ENCODE data around the gene ZBTB32. TPM values are rescaled to one million over a fixed set of nuclear protein-coding genes. Genes with fewer than 3 reads are reported as not detected.

Gene ZBTB32
- total and polyA plus RNA-seq, 2 of the 8 experiments (the other 6 are each of a cell fraction or from before 2014, with no cell fraction given): 0.11 to 0.50 TPM

DNA sequence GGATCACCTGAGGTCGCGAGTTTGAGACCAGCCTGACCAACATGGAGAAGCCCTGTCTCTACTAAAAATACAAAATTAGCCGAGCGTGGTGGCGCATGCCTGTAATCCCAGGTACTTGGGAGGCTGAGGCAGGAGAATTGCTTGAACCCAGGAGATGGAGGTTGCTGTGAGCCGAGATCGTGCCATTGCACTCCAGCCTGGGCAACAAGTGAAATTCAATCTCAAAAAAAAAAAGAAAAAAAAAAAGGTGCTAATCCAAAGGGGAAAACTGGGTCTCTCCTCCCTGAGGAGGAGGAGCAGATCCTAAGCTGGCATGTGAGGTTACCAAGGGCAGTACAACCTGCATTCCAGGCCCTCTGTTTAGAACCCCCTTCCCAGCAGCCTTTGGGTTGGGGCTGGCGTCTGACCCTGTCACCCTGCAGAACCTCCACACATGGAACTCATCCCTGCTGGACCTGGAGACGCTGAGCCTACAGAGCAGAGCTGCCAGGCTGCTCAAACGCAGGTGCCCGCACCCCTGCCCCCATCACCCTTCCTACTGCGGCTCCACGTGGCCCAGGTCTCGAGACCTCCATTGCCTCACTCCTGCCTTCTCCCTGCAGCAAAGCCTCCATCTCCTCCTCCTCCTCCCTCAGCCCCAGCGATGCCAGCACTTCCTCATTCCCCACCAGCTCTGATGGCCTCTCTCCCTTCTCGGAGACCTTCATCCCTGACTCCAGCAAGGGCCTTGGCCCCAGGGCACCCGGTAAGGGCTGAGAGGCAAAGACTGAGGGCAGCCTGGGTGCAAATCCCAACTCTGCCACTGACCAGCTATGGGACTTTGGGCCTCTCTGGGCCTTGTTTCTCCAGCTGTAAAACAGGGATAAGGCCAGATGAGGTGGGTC lies 60.3 kb downstream of the ZBTB32 start (continued):
- TF ChIP-seq, protein P1, sequence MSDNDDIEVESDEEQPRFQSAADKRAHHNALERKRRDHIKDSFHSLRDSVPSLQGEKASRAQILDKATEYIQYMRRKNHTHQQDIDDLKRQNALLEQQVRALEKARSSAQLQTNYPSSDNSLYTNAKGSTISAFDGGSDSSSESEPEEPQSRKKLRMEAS (IDR thresholded peaks at IDR 0.05): no peak
- no peak for TF ChIP-seq TEAD4 (IDR thresholded peaks at IDR 0.05; ENCODE audit: low read depth, low read length)
- TF ChIP-seq GTF2F1 (IDR thresholded peaks at IDR 0.05; ENCODE audit: borderline replicate concordance, low read depth, low read length): no peak
- TF ChIP-seq EGR1 (IDR thresholded peaks at IDR 0.05; ENCODE audit: borderline replicate concordance, low read depth, low read length): no peak
- no peak for TF ChIP-seq TCF12 (IDR thresholded peaks at IDR 0.05; ENCODE audit: low read depth, low read length)
- TF ChIP-seq, protein P2, sequence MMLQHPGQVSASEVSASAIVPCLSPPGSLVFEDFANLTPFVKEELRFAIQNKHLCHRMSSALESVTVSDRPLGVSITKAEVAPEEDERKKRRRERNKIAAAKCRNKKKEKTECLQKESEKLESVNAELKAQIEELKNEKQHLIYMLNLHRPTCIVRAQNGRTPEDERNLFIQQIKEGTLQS (IDR thresholded peaks at IDR 0.05; ENCODE audit: insufficient read depth, low read depth, low read length): no peak
- TF ChIP-seq BCL11A (IDR thresholded peaks at IDR 0.05; ENCODE audit: low read depth in 2 of 2, low read length in 2 of 2): no peak
- TF ChIP-seq MAFK (IDR thresholded peaks at IDR 0.05; ENCODE audit: low read depth, low read length): no peak

Other genes starting within 250 kb of the ZBTB32 start
- 0.69 and 1.0 TPM in 2 replicates for gene KRTDAP, start 214.1 kb upstream of the ZBTB32 start, total RNA-seq (2021; fragmentation: NEBNext Ultra II Directional; extraction: Animal tissue kit (Norgen Biotek cat#: 25700))
- 0.88 and 1.1 TPM in 2 replicates for gene KRTDAP, start 214.1 kb upstream of the ZBTB32 start, polyA plus RNA-seq (2011; rRNA removed)
- 286 and 290 TPM in 2 replicates for gene DMKN, start 190.9 kb upstream of the ZBTB32 start, total RNA-seq (2021; fragmentation: NEBNext Ultra II Directional; extraction: Animal tissue kit (Norgen Biotek cat#: 25700))
- 330 and 379 TPM in 2 replicates for gene DMKN, start 190.9 kb upstream of the ZBTB32 start, polyA plus RNA-seq (2011; rRNA removed)
- not detected in 2 replicates for gene SBSN, start 176.2 kb upstream of the ZBTB32 start, total RNA-seq (2021; fragmentation: NEBNext Ultra II Directional; extraction: Animal tissue kit (Norgen Biotek cat#: 25700))
- not detected in 2 replicates for gene SBSN, start 176.2 kb upstream of the ZBTB32 start, polyA plus RNA-seq (2011; rRNA removed)
- not detected in 2 replicates for gene GAPDHS, start 171.1 kb upstream of the ZBTB32 start, total RNA-seq (2021; fragmentation: NEBNext Ultra II Directional; extraction: Animal tissue kit (Norgen Biotek cat#: 25700))
- gene GAPDHS, start 171.1 kb upstream of the ZBTB32 start, polyA plus RNA-seq (2011; rRNA removed): 0.26 and 0.47 TPM in 2 replicates
- gene TMEM147, start 158.9 kb upstream of the ZBTB32 start, total RNA-seq (2021; fragmentation: NEBNext Ultra II Directional; extraction: Animal tissue kit (Norgen Biotek cat#: 25700)): 157 and 159 TPM in 2 replicates
- gene TMEM147, start 158.9 kb upstream of the ZBTB32 start, polyA plus RNA-seq (2011; rRNA removed): 372 and 418 TPM in 2 replicates
- gene ATP4A, start 140.9 kb upstream of the ZBTB32 start, total RNA-seq (2021; fragmentation: NEBNext Ultra II Directional; extraction: Animal tissue kit (Norgen Biotek cat#: 25700)): 0.31 and 0.50 TPM in 2 replicates
- 1.2 and 1.4 TPM in 2 replicates for gene ATP4A, start 140.9 kb upstream of the ZBTB32 start, polyA plus RNA-seq (2011; rRNA removed)
- gene PMIS2, start 118.4 kb upstream of the ZBTB32 start, total RNA-seq (2021; fragmentation: NEBNext Ultra II Directional; extraction: Animal tissue kit (Norgen Biotek cat#: 25700)): not detected in 2 replicates
- gene PMIS2, start 118.4 kb upstream of the ZBTB32 start, polyA plus RNA-seq (2011; rRNA removed): 0.25 TPM in 1 of 2 replicates, not detected in the other
- 18.9 and 25.7 TPM in 2 replicates for gene HAUS5, start 91.8 kb upstream of the ZBTB32 start, total RNA-seq (2021; fragmentation: NEBNext Ultra II Directional; extraction: Animal tissue kit (Norgen Biotek cat#: 25700))
- 13.8 and 20.1 TPM in 2 replicates for gene HAUS5, start 91.8 kb upstream of the ZBTB32 start, polyA plus RNA-seq (2011; rRNA removed)
- 80.8 and 83.3 TPM in 2 replicates for gene RBM42, start 75.5 kb upstream of the ZBTB32 start, total RNA-seq (2021; fragmentation: NEBNext Ultra II Directional; extraction: Animal tissue kit (Norgen Biotek cat#: 25700))
- gene RBM42, start 75.5 kb upstream of the ZBTB32 start, polyA plus RNA-seq (2011; rRNA removed): 59.8 and 83.6 TPM in 2 replicates
- 0.88 and 1.8 TPM in 2 replicates for gene ETV2, start 62.8 kb upstream of the ZBTB32 start, total RNA-seq (2021; fragmentation: NEBNext Ultra II Directional; extraction: Animal tissue kit (Norgen Biotek cat#: 25700))
- 1.3 and 2.3 TPM in 2 replicates for gene ETV2, start 62.8 kb upstream of the ZBTB32 start, polyA plus RNA-seq (2011; rRNA removed)
- 436 and 437 TPM in 2 replicates for gene COX6B1, start 56.2 kb upstream of the ZBTB32 start, total RNA-seq (2021; fragmentation: NEBNext Ultra II Directional; extraction: Animal tissue kit (Norgen Biotek cat#: 25700))
- gene COX6B1, start 56.2 kb upstream of the ZBTB32 start, polyA plus RNA-seq (2011; rRNA removed): 884 and 1,052 TPM in 2 replicates
- 0.56 and 0.61 TPM in 2 replicates for gene UPK1A, start 38.0 kb upstream of the ZBTB32 start, total RNA-seq (2021; fragmentation: NEBNext Ultra II Directional; extraction: Animal tissue kit (Norgen Biotek cat#: 25700))
- gene UPK1A, start 38.0 kb upstream of the ZBTB32 start, polyA plus RNA-seq (2011; rRNA removed): 9.8 and 9.9 TPM in 2 replicates
- 38.6 and 41.5 TPM in 2 replicates for gene KMT2B, start 13.4 kb downstream of the ZBTB32 start, total RNA-seq (2021; fragmentation: NEBNext Ultra II Directional; extraction: Animal tissue kit (Norgen Biotek cat#: 25700))
- 26.7 and 42.2 TPM in 2 replicates for gene KMT2B, start 13.4 kb downstream of the ZBTB32 start, polyA plus RNA-seq (2011; rRNA removed)
- gene IGFLR1, start 37.9 kb downstream of the ZBTB32 start, total RNA-seq (2021; fragmentation: NEBNext Ultra II Directional; extraction: Animal tissue kit (Norgen Biotek cat#: 25700)): 8.4 and 12.2 TPM in 2 replicates
- gene IGFLR1, start 37.9 kb downstream of the ZBTB32 start, polyA plus RNA-seq (2011; rRNA removed): 28.9 and 40.3 TPM in 2 replicates
- gene U2AF1L4, start 40.9 kb downstream of the ZBTB32 start, total RNA-seq (2021; fragmentation: NEBNext Ultra II Directional; extraction: Animal tissue kit (Norgen Biotek cat#: 25700)): 15.1 and 18.5 TPM in 2 replicates
- 32.7 TPM in 2 replicates for gene U2AF1L4, start 40.9 kb downstream of the ZBTB32 start, polyA plus RNA-seq (2011; rRNA removed)
- 75.3 and 80.2 TPM in 2 replicates for gene PSENEN, start 41.1 kb downstream of the ZBTB32 start, total RNA-seq (2021; fragmentation: NEBNext Ultra II Directional; extraction: Animal tissue kit (Norgen Biotek cat#: 25700))
- 66.7 and 73.9 TPM in 2 replicates for gene PSENEN, start 41.1 kb downstream of the ZBTB32 start, polyA plus RNA-seq (2011; rRNA removed)
- gene LIN37, start 44.0 kb downstream of the ZBTB32 start, total RNA-seq (2021; fragmentation: NEBNext Ultra II Directional; extraction: Animal tissue kit (Norgen Biotek cat#: 25700)): 2.9 and 3.8 TPM in 2 replicates
- gene LIN37, start 44.0 kb downstream of the ZBTB32 start, polyA plus RNA-seq (2011; rRNA removed): 8.5 and 9.8 TPM in 2 replicates
- gene HSPB6, start 52.5 kb downstream of the ZBTB32 start, total RNA-seq (2021; fragmentation: NEBNext Ultra II Directional; extraction: Animal tissue kit (Norgen Biotek cat#: 25700)): 0.44 TPM in 1 of 2 replicates, not detected in the other
- 0.91 and 1.6 TPM in 2 replicates for gene HSPB6, start 52.5 kb downstream of the ZBTB32 start, polyA plus RNA-seq (2011; rRNA removed)
- gene PROSER3, start 53.6 kb downstream of the ZBTB32 start, total RNA-seq (2021; fragmentation: NEBNext Ultra II Directional; extraction: Animal tissue kit (Norgen Biotek cat#: 25700)): 20.8 and 28.9 TPM in 2 replicates
- gene PROSER3, start 53.6 kb downstream of the ZBTB32 start, polyA plus RNA-seq (2011; rRNA removed): 17.8 and 27.8 TPM in 2 replicates
- gene ARHGAP33, start 71.0 kb downstream of the ZBTB32 start, total RNA-seq (2021; fragmentation: NEBNext Ultra II Directional; extraction: Animal tissue kit (Norgen Biotek cat#: 25700)): 25.0 and 25.2 TPM in 2 replicates
- 6.5 and 11.2 TPM in 2 replicates for gene ARHGAP33, start 71.0 kb downstream of the ZBTB32 start, polyA plus RNA-seq (2011; rRNA removed)
- not detected in 2 replicates for gene PRODH2, start 108.3 kb downstream of the ZBTB32 start, total RNA-seq (2021; fragmentation: NEBNext Ultra II Directional; extraction: Animal tissue kit (Norgen Biotek cat#: 25700))
- not detected in 2 replicates for gene PRODH2, start 108.3 kb downstream of the ZBTB32 start, polyA plus RNA-seq (2011; rRNA removed)
- gene NPHS1, start 147.9 kb downstream of the ZBTB32 start, total RNA-seq (2021; fragmentation: NEBNext Ultra II Directional; extraction: Animal tissue kit (Norgen Biotek cat#: 25700)): 0.40 and 1.4 TPM in 2 replicates
- gene NPHS1, start 147.9 kb downstream of the ZBTB32 start, polyA plus RNA-seq (2011; rRNA removed): 1.3 and 1.9 TPM in 2 replicates
- gene KIRREL2, start 152.4 kb downstream of the ZBTB32 start, total RNA-seq (2021; fragmentation: NEBNext Ultra II Directional; extraction: Animal tissue kit (Norgen Biotek cat#: 25700)): 4.6 TPM in 2 replicates
- gene KIRREL2, start 152.4 kb downstream of the ZBTB32 start, polyA plus RNA-seq (2011; rRNA removed): 2.4 and 3.3 TPM in 2 replicates
- 22.0 and 22.2 TPM in 2 replicates for gene APLP1, start 164.0 kb downstream of the ZBTB32 start, total RNA-seq (2021; fragmentation: NEBNext Ultra II Directional; extraction: Animal tissue kit (Norgen Biotek cat#: 25700))
- 19.9 and 32.4 TPM in 2 replicates for gene APLP1, start 164.0 kb downstream of the ZBTB32 start, polyA plus RNA-seq (2011; rRNA removed)
- gene NFKBID, start 196.0 kb downstream of the ZBTB32 start, total RNA-seq (2021; fragmentation: NEBNext Ultra II Directional; extraction: Animal tissue kit (Norgen Biotek cat#: 25700)): 12.0 and 13.2 TPM in 2 replicates
- 10.0 and 22.1 TPM in 2 replicates for gene NFKBID, start 196.0 kb downstream of the ZBTB32 start, polyA plus RNA-seq (2011; rRNA removed)
- 1.1 TPM in 1 of 2 replicates, not detected in the other for gene HCST, start 198.0 kb downstream of the ZBTB32 start, total RNA-seq (2021; fragmentation: NEBNext Ultra II Directional; extraction: Animal tissue kit (Norgen Biotek cat#: 25700))
- 2.8 and 3.0 TPM in 2 replicates for gene HCST, start 198.0 kb downstream of the ZBTB32 start, polyA plus RNA-seq (2011; rRNA removed)
- gene TYROBP, start 203.7 kb downstream of the ZBTB32 start, total RNA-seq (2021; fragmentation: NEBNext Ultra II Directional; extraction: Animal tissue kit (Norgen Biotek cat#: 25700)): not detected in 2 replicates
- gene TYROBP, start 203.7 kb downstream of the ZBTB32 start, polyA plus RNA-seq (2011; rRNA removed): 0.18 and 0.19 TPM in 2 replicates
- 15.2 and 16.8 TPM in 2 replicates for gene LRFN3, start 231.8 kb downstream of the ZBTB32 start, total RNA-seq (2021; fragmentation: NEBNext Ultra II Directional; extraction: Animal tissue kit (Norgen Biotek cat#: 25700))
- gene LRFN3, start 231.8 kb downstream of the ZBTB32 start, polyA plus RNA-seq (2011; rRNA removed): 4.6 and 8.0 TPM in 2 replicates